ENCODE data around the gene KIF2A.

KIF2A gene

DNA sequence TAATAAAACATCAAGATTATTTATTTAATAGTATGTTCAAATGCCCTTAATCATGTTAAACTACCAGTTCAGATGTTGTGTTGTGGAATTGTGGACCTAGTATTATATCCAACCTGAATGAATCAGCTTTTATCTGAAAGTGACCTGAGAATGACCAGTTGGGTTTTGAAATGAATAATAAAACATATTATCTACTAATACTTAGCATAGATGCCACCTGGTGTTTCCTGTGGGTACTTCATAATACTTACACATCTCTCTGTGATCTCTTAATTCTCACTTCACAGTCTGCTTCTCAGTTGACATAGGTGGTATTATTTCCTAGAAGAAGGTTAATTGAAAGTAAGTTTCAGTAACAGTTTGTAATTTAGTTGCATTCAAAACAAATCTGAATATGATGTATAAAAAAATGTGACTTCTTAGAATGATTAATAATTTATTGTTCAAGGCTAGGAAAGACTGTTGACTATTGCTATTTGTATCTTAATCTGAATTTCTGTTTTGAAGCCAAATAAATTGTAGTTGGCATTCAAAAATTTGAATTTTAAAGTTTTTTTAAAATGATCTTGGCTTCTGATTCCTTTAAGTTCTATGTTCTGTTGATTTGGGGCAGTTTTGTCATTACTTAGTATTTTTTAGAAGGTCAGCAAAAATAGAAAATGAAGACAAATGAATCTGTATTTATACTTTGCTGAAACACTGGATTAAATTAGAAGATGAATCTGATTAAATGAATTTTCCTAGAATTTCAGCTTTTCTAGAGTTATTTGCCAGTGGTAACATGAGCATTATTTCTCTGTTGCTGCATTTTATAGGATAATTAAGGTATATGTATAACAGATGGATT lies 48.2 kb downstream of the KIF2A start:
- peak overlapping the region; percentile 21 for H3K27ac Mint-ChIP-seq

DNA sequence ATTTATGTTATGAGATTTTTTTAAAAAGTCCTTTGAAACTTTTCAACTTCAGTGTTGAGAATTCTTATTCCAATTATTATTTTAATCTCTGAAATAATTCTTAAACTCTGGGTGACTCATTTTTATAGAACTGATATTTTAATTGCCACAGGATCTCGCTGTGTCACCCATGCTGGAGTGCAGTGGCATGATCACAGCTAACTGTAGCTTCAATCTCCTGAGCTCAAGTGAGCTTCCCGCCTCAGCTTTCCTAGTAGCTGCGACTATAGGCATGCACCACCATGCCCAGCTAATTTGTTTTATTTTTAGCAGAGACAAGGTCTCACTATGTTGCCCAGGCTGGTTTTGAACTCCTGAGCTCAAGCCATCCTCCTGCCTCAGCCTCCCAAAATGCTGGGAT lies 56.7 kb downstream of the KIF2A start:
- H3K27ac Mint-ChIP-seq: no peak overlapping the region
- no peak overlapping the region for H3K4me3 Mint-ChIP-seq
- H3K4me1 Mint-ChIP-seq (ENCODE audit: low read depth): peaks cover 2% of the 10 kb centered on the region
- H3K36me3 Mint-ChIP-seq (ENCODE audit: low read depth): peaks cover 33% of the 10 kb centered on the region
- H3K27me3 Mint-ChIP-seq (ENCODE audit: low read depth): no peaks in the 10 kb centered on the region
- no peaks in the 10 kb centered on the region for H3K9me3 Mint-ChIP-seq

More for the DNA sequence above, 48.2 kb downstream of the KIF2A start:
- Mint-ChIP-seq H3K4me3 (no peak overlapping the region), H3K4me1 (ENCODE audit: low read depth) (peaks cover 13% of the 10 kb centered on the region), H3K9me3 (no peaks in the 10 kb centered on the region), H3K36me3 (ENCODE audit: low read depth) (peaks cover 29% of the 10 kb centered on the region), H3K27me3 (ENCODE audit: low read depth) (no peaks in the 10 kb centered on the region)

DNA sequence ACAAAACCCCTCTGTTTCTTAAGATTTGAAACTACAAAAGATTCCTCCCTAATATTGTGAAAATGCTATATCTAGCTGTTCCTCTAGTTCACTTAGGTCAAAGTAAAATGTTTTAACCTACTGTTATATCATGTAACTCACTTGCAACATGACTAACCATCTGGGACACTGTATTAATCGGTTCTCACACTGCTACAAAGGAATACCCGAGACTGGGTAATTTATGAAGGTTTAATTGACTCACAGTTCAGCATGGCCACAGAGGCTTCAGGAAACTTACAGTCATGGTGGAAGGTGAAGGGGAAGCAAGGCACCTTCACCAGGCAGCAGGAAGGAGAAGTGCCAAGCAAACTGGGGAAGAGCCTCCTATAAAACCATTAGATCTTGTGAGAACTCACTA lies 63.0 kb downstream of the KIF2A start:
- H3K9me3 Mint-ChIP-seq: no peaks in the 10 kb centered on the region
- H3K4me3 Mint-ChIP-seq: no peak overlapping the region
- H3K27me3 Mint-ChIP-seq (ENCODE audit: low read depth): no peaks in the 10 kb centered on the region
- peak overlapping the region; percentile 41 for H3K27ac Mint-ChIP-seq
- peaks cover 39% of the 10 kb centered on the region for H3K36me3 Mint-ChIP-seq (ENCODE audit: low read depth)
- H3K4me1 Mint-ChIP-seq (ENCODE audit: low read depth): peaks cover 1% of the 10 kb centered on the region

DNA sequence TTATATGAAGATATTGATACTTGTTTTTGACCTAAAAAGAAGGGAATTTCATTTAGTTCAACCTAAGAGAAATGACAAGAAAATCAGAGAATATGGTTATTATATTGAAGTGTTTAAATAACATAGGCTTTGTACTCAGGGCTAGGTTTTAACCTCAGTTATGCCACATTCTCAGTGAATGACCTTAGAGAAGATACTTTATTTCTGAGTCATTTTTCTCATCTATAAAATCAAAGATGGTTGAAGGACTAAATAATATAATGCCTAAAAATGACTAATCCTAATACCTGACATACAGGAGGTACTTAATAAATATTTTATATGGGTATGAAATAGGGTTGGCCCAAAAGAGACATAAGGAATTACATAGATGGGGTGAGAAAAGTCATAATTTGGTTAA lies 65.4 kb downstream of the KIF2A start:
- no peaks in the 10 kb centered on the region for H3K9me3 Mint-ChIP-seq
- no peak overlapping the region for H3K4me3 Mint-ChIP-seq
- H3K27ac Mint-ChIP-seq: no peak overlapping the region
- H3K36me3 Mint-ChIP-seq (ENCODE audit: low read depth): peaks cover 34% of the 10 kb centered on the region
- no peaks in the 10 kb centered on the region for H3K27me3 Mint-ChIP-seq (ENCODE audit: low read depth)
- H3K4me1 Mint-ChIP-seq (ENCODE audit: low read depth): peaks cover 4% of the 10 kb centered on the region

DNA sequence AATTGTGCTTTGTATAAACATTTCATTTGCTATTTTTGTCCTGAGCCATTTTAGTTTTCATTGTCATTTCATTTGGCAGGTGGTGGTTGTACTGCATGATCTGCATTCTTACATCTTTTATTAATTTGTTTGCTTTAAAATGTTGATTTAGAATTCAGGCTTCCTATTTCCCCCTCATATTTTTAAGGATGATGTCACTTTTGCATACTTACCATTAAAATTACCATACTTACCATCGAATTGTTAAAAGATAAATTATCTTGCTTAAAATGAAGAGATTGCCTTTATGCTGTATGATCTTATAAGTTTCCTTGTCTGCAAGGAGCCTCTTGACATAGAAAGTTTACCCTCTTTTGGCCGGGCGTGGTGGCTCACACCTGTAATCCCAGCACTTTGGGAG lies 66.6 kb downstream of the KIF2A start:
- Mint-ChIP-seq H3K4me3 (no peak overlapping the region), H3K36me3 (ENCODE audit: low read depth) (peaks cover 34% of the 10 kb centered on the region), H3K27ac (no peak overlapping the region), H3K27me3 (ENCODE audit: low read depth) (no peaks in the 10 kb centered on the region), H3K9me3 (no peaks in the 10 kb centered on the region), H3K4me1 (ENCODE audit: low read depth) (peaks cover 4% of the 10 kb centered on the region)

DNA sequence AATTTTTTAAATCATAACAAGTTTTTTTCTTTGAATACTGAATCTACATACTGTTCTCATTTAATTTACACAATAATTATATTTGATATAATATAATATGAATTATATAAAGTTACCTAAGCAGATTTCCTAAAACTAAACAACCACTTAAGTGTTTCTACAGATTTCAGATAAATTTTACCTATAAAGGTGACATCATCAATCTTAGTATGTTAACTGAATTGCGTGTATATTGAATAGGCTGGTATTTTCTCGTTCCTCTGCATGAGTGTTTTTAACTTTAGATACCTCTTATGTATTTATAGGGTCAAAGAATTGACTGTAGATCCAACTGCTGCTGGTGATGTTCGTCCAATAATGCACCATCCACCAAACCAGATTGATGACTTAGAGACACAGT lies 67.4 kb downstream of the KIF2A start:
- H3K27me3 Mint-ChIP-seq (ENCODE audit: low read depth): no peaks in the 10 kb centered on the region
- no peak overlapping the region for H3K27ac Mint-ChIP-seq
- no peak overlapping the region for H3K4me3 Mint-ChIP-seq
- no peaks in the 10 kb centered on the region for H3K9me3 Mint-ChIP-seq
- H3K4me1 Mint-ChIP-seq (ENCODE audit: low read depth): peaks cover 4% of the 10 kb centered on the region
- peaks cover 41% of the 10 kb centered on the region for H3K36me3 Mint-ChIP-seq (ENCODE audit: low read depth)

DNA sequence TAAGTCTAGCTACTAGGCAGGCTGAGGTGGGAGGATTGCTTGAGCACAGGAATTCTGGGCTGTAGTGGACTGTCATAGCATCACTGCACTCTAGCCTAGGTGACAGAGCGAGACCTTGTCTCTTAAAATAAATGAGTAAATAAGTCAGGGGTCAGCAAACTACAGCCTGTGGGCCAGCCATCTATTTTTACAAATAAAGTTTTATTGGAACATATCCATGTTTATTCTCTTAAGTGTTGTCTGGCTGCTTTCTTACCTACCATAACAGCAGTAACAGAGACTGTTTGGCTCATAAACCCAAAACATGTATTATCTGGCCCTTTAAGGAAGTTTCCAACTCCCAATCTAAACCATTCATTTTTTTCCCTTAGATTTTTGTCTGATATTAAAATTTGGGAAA lies 68.1 kb downstream of the KIF2A start:
- Mint-ChIP-seq H3K27me3 (ENCODE audit: low read depth) (no peaks in the 10 kb centered on the region), H3K4me3 (no peak overlapping the region), H3K4me1 (ENCODE audit: low read depth) (peaks cover 4% of the 10 kb centered on the region), H3K36me3 (ENCODE audit: low read depth) (peaks cover 43% of the 10 kb centered on the region), H3K9me3 (no peaks in the 10 kb centered on the region), H3K27ac (no peak overlapping the region)

DNA sequence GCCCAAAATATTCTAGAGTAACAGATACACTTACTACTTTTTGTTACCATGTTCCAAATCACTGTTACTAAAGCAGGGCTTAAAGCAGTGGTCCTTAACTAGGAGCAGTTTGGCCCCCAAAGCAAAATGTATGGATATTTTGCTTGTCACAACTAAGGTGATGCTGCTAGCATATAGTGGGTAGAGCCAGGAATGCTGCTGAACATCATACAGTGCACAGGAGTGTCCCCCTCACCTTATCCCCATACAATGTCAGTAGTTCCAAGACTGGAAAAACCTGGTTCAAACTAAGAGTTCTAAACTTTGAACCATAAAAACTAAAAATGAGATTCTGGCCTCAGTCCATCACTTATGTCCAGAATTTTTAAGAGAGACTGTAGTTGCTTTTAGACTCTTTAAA lies 69.6 kb downstream of the KIF2A start:
- H3K27me3 Mint-ChIP-seq (ENCODE audit: low read depth): no peaks in the 10 kb centered on the region
- no peaks in the 10 kb centered on the region for H3K9me3 Mint-ChIP-seq
- H3K4me1 Mint-ChIP-seq (ENCODE audit: low read depth): peaks cover 6% of the 10 kb centered on the region
- no peak overlapping the region for H3K27ac Mint-ChIP-seq
- peaks cover 46% of the 10 kb centered on the region for H3K36me3 Mint-ChIP-seq (ENCODE audit: low read depth)
- no peak overlapping the region for H3K4me3 Mint-ChIP-seq

DNA sequence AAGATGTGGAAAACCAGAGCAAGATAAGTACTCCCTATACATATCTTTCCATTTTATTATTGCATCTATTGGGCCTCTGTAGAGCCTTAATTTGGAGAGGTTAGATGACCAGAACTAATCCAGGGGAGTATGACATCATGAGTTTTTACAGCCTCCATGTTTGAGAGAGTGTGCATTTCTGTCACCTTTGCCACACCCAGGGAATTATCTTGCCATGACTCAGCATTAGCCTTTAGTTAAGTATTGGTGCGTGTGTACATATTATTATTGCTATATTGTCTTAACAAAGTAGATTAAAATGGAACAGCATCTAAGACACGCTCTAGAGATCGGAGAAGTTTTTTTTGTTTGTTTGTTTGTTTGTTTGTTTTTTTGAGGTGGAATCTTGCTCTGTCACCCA lies 70.1 kb downstream of the KIF2A start:
- Mint-ChIP-seq H3K36me3 (ENCODE audit: low read depth) (peaks cover 49% of the 10 kb centered on the region), H3K4me1 (ENCODE audit: low read depth) (peaks cover 7% of the 10 kb centered on the region), H3K27me3 (ENCODE audit: low read depth) (no peaks in the 10 kb centered on the region), H3K9me3 (no peaks in the 10 kb centered on the region), H3K4me3 (no peak overlapping the region), H3K27ac (no peak overlapping the region)

DNA sequence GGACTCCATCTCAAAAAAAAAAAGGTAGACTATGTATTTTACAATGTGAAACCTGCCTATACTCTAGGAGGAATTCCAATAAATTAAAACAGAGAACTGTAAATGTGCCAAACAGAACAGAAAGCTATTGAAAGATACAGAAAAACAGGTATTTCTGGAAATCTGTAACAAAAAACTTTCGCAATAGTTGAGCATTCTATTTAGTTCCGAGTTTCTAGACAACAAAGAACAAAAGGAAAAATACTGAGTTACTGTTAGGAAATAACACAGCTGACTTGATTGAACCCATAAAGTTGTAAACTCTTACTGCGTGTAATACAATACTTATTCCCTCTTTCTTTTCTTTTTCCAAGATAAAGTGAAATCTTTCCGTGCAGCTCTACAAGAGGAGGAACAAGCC lies 79.1 kb downstream of the KIF2A start:
- no peaks in the 10 kb centered on the region for H3K9me3 Mint-ChIP-seq
- H3K27ac Mint-ChIP-seq: no peak overlapping the region
- no peaks in the 10 kb centered on the region for H3K27me3 Mint-ChIP-seq (ENCODE audit: low read depth)
- H3K4me1 Mint-ChIP-seq (ENCODE audit: low read depth): peaks cover 5% of the 10 kb centered on the region
- peaks cover 41% of the 10 kb centered on the region for H3K36me3 Mint-ChIP-seq (ENCODE audit: low read depth)
- no peak overlapping the region for H3K4me3 Mint-ChIP-seq

DNA sequence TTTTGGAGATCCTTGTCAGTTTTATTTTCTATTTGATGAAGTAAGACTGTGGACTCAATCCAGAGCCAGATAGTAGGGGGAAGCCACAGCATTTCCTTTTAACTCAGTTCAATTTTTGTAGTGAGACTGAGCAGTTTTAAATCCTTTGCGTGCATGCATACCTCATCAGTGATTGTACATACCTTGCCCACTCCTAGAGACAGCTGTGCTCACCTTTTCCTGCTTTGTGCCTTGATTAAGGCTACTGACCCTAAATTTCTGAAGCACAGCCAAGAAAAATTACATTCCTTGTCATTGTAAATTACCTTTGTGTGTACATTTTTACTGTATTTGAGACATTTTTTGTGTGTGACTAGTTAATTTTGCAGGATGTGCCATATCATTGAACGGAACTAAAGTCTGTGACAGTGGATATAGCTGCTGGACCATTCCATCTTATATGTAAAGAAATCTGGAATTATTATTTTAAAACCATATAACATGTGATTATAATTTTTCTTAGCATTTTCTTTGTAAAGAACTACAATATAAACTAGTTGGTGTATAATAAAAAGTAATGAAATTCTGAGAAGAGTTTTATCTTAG lies 79.9 kb downstream of the KIF2A start:
- Mint-ChIP-seq H3K27me3 (ENCODE audit: low read depth) (no peaks in the 10 kb centered on the region), H3K27ac (peak overlapping the region; percentile 49), H3K36me3 (ENCODE audit: low read depth) (peaks cover 40% of the 10 kb centered on the region), H3K4me1 (ENCODE audit: low read depth) (peaks cover 5% of the 10 kb centered on the region), H3K4me3 (no peak overlapping the region), H3K9me3 (no peaks in the 10 kb centered on the region)

DNA sequence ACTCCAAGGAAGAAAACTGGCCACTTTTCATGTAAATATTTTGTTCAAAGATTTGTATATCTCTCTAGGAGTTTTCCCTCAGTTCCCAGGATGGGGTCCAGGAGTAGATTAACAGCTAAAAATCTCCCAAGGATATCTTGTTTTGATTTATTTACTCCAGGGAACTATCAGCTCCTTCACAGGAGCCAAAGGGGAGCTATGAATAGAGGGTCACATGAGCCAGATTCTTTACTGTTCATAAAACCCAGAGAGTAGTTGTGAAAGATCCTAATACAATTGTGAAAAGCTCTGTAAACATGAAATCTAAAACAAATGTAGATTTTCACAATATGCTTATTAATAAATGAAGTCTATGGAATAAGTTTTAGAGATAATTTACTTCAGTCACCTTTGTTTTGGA lies 80.8 kb downstream of the KIF2A start:
- Mint-ChIP-seq H3K9me3 (no peaks in the 10 kb centered on the region), H3K4me1 (ENCODE audit: low read depth) (peaks cover 6% of the 10 kb centered on the region), H3K27ac (no peak overlapping the region), H3K4me3 (no peak overlapping the region), H3K36me3 (ENCODE audit: low read depth) (peaks cover 38% of the 10 kb centered on the region), H3K27me3 (ENCODE audit: low read depth) (no peaks in the 10 kb centered on the region)

DNA sequence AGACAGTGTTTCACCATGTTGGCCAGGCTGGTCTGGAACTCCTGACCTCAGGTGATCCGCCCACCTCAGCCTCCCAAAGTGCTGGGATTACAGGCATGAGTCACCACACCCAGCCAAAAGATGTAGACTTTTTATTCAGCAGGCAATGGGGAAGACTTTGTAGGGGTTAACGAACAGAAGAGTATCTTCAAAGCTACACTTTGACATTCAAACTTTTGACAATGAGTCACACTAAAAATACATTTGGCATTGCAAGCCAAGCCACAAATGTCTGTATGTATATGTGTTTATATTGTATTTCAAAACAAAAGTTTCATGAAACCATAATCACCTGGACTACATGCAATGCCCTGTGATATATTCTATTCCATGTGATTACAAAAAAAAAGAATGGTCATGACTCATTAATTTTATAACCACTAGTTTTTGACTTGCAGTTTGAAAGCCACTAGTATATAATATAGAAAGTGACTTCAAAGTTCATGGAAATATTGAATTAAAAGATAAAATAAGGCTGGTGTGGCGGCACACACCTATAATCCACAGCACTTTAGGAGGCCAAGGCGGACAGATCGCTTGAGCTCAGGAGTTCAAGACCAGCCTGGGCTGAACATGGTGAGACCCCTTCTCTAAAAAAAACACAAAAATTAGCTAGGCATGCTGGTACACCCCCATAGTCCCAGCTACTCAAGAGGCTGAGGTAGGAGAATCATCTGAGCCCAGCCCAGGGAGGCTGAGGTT lies 89.4 kb downstream of the KIF2A start:
- H3K36me3 Mint-ChIP-seq (ENCODE audit: low read depth): peaks cover 34% of the 10 kb centered on the region
- H3K4me1 Mint-ChIP-seq (ENCODE audit: low read depth): peaks cover 19% of the 10 kb centered on the region
- H3K9me3 Mint-ChIP-seq: no peaks in the 10 kb centered on the region
- H3K4me3 Mint-ChIP-seq: no peak overlapping the region
- H3K27me3 Mint-ChIP-seq (ENCODE audit: low read depth): no peaks in the 10 kb centered on the region
- peak overlapping the region; percentile 36 for H3K27ac Mint-ChIP-seq

DNA sequence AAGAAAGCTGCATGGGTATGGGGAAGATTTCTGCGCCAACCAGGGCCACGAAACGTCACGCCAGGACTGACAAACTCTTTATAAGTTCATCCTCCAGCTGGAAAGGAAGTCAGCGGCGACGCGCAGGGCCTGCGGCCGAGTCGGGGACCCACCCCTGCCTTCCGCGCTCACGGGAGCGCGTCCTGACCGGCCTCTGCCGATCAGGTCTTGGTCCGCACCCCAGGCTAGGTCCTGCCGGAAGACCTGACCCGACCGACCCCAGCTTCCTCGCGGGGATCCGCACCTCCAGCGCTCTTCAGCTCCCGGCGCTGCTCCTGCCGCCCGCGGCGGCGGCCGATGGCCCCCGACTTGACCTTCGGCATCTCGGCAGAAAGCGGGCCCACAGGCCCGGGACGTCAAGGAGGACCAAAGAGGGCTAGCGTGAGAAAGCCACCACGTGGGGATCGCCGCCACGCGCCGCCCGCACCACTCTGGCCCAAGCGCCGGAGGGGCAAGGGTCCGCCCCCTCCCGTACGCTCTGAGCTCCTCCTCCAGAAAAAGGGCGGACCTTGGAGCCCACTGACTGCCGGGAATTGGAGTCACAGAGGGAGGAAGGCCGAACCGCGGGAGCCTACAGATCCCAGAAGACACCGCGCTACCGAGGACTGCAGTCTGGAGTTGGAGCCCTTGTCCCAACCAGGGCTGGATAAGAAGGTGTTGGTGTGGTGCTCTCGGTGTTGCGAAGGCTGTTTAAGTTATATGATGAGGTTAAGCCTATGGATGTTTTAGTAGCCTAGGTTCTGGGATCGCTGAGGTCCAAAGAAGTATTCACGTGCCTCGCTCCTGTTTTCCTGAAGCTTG lies 97.6 kb downstream of the KIF2A start, which contains the start of gene DIMT1:
TSS of gene DIMT1 (minus strand) at position 495 of the 840 bp plus-strand sequence. CDS start at position 362, 133 bp downstream.
- H3K27me3 Mint-ChIP-seq (ENCODE audit: low read depth): no peaks in the 10 kb centered on the region
- H3K4me3 Mint-ChIP-seq: peak within 1 kb of the TSS; percentile 96
- H3K4me1 Mint-ChIP-seq (ENCODE audit: low read depth): peaks cover 27% of the 10 kb centered on the region
- peak within 1 kb of the TSS; percentile 95 for H3K27ac Mint-ChIP-seq
- no peaks in the 10 kb centered on the region for H3K9me3 Mint-ChIP-seq
- peaks cover 10% of the 10 kb centered on the region for H3K36me3 Mint-ChIP-seq (ENCODE audit: low read depth)

Measured in T-helper 1 cell treated with Interleukin-12 subunit alpha and Interleukin-12 subunit beta and Interleukin-4 antibody, amounts not matched to agents 30 μg/mL and 1 μg/mL, for 36 hours (primary cell).